ENCODE measurements around the gene ST6GAL1.
"Not testable (repeated sequence)": the region's sequence is repeated elsewhere in the genome, so short reads cannot be mapped to it uniquely, and the experiment has no call there.

ST6GAL1 gene

GRCh38 chr3:186998937-186999368 is 68.6 kb downstream of the ST6GAL1 start:
- TF ChIP-seq ZFX (IDR thresholded peaks at IDR 0.05; ENCODE audit: borderline replicate concordance) (no peak), CTCF (IDR thresholded peaks at IDR 0.05) (no peak)
- H3K27ac ChIP-seq = no peak overlapping the region

- TF ChIP-seq CTCF (IDR thresholded peaks at IDR 0.05) = no peak
- no peak for TF ChIP-seq ZFX (IDR thresholded peaks at IDR 0.05; ENCODE audit: borderline replicate concordance)
- no peak overlapping the region for H3K27ac ChIP-seq
Measured at GRCh38 chr3:187000711-187001151, 70.4 kb downstream of the ST6GAL1 start.

- no peak for TF ChIP-seq CTCF (IDR thresholded peaks at IDR 0.05)
- no peak for TF ChIP-seq ZFX (IDR thresholded peaks at IDR 0.05; ENCODE audit: borderline replicate concordance)
- no peak overlapping the region for H3K27ac ChIP-seq
Measured at GRCh38 chr3:187002915-187003314, 72.6 kb downstream of the ST6GAL1 start.

GRCh38 chr3:187005827-187006481 is 75.6 kb downstream of the ST6GAL1 start:
- H3K27ac ChIP-seq = no peak overlapping the region
- TF ChIP-seq CTCF (IDR thresholded peaks at IDR 0.05) (no peak), ZFX (IDR thresholded peaks at IDR 0.05; ENCODE audit: borderline replicate concordance) (no peak)

GRCh38 chr3:187006864-187007630 is 76.7 kb downstream of the ST6GAL1 start:
- no peak overlapping the region for H3K27ac ChIP-seq
- TF ChIP-seq ZFX (IDR thresholded peaks at IDR 0.05; ENCODE audit: borderline replicate concordance) = no peak
- TF ChIP-seq CTCF (IDR thresholded peaks at IDR 0.05) = no peak

- not testable (repeated sequence) for H3K27ac ChIP-seq
Measured at GRCh38 chr3:187010382-187010781, 80.1 kb downstream of the ST6GAL1 start.

- TF ChIP-seq CTCF (IDR thresholded peaks at IDR 0.05) (no peak), ZFX (IDR thresholded peaks at IDR 0.05; ENCODE audit: borderline replicate concordance) (no peak)
- H3K27ac ChIP-seq = no peak overlapping the region
Measured at GRCh38 chr3:187011915-187012314, 81.6 kb downstream of the ST6GAL1 start.
